ENCODE data around the gene CAPN9.

- TF ChIP-seq POLR2AphosphoS5 (IDR thresholded peaks at IDR 0.05; ENCODE audit: borderline replicate concordance, low read depth, low read length) (no peak), EZH2 (IDR thresholded peaks at IDR 0.05) (no peak)
Measured at GRCh38 chr1:230744382-230744781, 2.8 kb upstream of the CAPN9 start.

All from SK-N-MC (cell line).